ENCODE data around the gene C1orf105. TPM values are rescaled to one million over a fixed set of nuclear protein-coding genes. Genes with fewer than 3 reads are reported as not detected.
A peak's percentile ranks its signal among the peaks of the same experiment; 100 is the strongest.

C1orf105 gene
- total and polyA plus RNA-seq, 2 of the 13 experiments (the other 11 are each of a cell fraction or from before 2014, with no cell fraction given): 0.15 to 0.45 TPM

- TF ChIP-seq BCL6 (CRISPR knock-in tag; IDR thresholded peaks at IDR 0.05) (peak; percentile 52; the same call in 1 of the 2 replicates), ZC3H4 (CRISPR knock-in tag; IDR thresholded peaks at IDR 0.05; ENCODE audit: borderline replicate concordance) (no peak), SSRP1 (CRISPR knock-in tag; IDR thresholded peaks at IDR 0.05) (no peak), HDAC2 (CRISPR knock-in tag; IDR thresholded peaks at IDR 0.05) (peak; percentile 11; the same call in 1 of the 2 replicates), CREB1 (IDR thresholded peaks at IDR 0.05) (no peak), CREB1 (CRISPR knock-in tag; IDR thresholded peaks at IDR 0.05) (peak; percentile 31; the same call in 1 of the 2 replicates), BATF2 (CRISPR knock-in tag; IDR thresholded peaks at IDR 0.05) (no peak), RBM22 (optimal IDR thresholded peaks at IDR 0.05; ENCODE audit: low read length) (no peak), JUNB (CRISPR knock-in tag; IDR thresholded peaks at IDR 0.05; ENCODE audit: borderline replicate concordance) (peak; percentile 12; the same call in 1 of the 2 replicates), ZBTB4 (CRISPR knock-in tag; IDR thresholded peaks at IDR 0.05; ENCODE audit: borderline replicate concordance) (no peak), ATF1 (CRISPR knock-in tag; IDR thresholded peaks at IDR 0.05) (no peak), TCF7 (IDR thresholded peaks at IDR 0.05; ENCODE audit: low read depth) (peak; percentile 90), GTF3A (CRISPR knock-in tag; conservative IDR thresholded peaks at IDR 0.05) (no peak), FOXA1 (IDR thresholded peaks at IDR 0.05) (no peak), FOXA1 (CRISPR knock-in tag; IDR thresholded peaks at IDR 0.05) (peak; percentile 54; the same call in 1 of the 2 replicates), PITX1 (CRISPR knock-in tag; IDR thresholded peaks at IDR 0.05) (peak; percentile 4; the same call in 1 of the 2 replicates), PAWR (CRISPR knock-in tag; IDR thresholded peaks at IDR 0.05; ENCODE audit: borderline replicate concordance) (no peak), PBX3 (CRISPR knock-in tag; IDR thresholded peaks at IDR 0.05; ENCODE audit: borderline replicate concordance) (no peak), EZH2 (conservative IDR thresholded peaks at IDR 0.05; ENCODE audit: low read depth, low read length) (no peak), FOXA3 (CRISPR knock-in tag; IDR thresholded peaks at IDR 0.05) (peak; percentile 38), NCOR1 (IDR thresholded peaks at IDR 0.05; ENCODE audit: borderline replicate concordance, low read length) (no peak)
- TF ChIP-seq, protein P1, sequence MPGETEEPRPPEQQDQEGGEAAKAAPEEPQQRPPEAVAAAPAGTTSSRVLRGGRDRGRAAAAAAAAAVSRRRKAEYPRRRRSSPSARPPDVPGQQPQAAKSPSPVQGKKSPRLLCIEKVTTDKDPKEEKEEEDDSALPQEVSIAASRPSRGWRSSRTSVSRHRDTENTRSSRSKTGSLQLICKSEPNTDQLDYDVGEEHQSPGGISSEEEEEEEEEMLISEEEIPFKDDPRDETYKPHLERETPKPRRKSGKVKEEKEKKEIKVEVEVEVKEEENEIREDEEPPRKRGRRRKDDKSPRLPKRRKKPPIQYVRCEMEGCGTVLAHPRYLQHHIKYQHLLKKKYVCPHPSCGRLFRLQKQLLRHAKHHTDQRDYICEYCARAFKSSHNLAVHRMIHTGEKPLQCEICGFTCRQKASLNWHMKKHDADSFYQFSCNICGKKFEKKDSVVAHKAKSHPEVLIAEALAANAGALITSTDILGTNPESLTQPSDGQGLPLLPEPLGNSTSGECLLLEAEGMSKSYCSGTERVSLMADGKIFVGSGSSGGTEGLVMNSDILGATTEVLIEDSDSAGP (CRISPR knock-in tag; IDR thresholded peaks at IDR 0.05; ENCODE audit: borderline replicate concordance): no peak
- TF ChIP-seq, protein P2, sequence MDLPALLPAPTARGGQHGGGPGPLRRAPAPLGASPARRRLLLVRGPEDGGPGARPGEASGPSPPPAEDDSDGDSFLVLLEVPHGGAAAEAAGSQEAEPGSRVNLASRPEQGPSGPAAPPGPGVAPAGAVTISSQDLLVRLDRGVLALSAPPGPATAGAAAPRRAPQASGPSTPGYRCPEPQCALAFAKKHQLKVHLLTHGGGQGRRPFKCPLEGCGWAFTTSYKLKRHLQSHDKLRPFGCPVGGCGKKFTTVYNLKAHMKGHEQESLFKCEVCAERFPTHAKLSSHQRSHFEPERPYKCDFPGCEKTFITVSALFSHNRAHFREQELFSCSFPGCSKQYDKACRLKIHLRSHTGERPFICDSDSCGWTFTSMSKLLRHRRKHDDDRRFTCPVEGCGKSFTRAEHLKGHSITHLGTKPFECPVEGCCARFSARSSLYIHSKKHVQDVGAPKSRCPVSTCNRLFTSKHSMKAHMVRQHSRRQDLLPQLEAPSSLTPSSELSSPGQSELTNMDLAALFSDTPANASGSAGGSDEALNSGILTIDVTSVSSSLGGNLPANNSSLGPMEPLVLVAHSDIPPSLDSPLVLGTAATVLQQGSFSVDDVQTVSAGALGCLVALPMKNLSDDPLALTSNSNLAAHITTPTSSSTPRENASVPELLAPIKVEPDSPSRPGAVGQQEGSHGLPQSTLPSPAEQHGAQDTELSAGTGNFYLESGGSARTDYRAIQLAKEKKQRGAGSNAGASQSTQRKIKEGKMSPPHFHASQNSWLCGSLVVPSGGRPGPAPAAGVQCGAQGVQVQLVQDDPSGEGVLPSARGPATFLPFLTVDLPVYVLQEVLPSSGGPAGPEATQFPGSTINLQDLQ (CRISPR knock-in tag; IDR thresholded peaks at IDR 0.05): no peak
These were observed 30.5 kb downstream of the C1orf105 start (continued) for GRCh38 chr1:172451002-172451443.

Data from HepG2 (cell line).